Measurements from ENCODE around the gene TAS1R3.

The TAS1R3 gene

GRCh38 chr1:1297802-1298424 is 33.2 kb upstream of the TAS1R3 start:
- TF ChIP-seq CTCF (conservative IDR thresholded peaks at IDR 0.05; ENCODE audit: low read depth, low read length): no peak
- no peak overlapping the region for H3K4me3 ChIP-seq (ENCODE audit: low read length)
- no peak for DNase-seq (ENCODE audit: low read depth)

- no peak overlapping the region for H3K4me3 ChIP-seq (ENCODE audit: low read length)
- no peak for DNase-seq (ENCODE audit: low read depth)
- no peak for TF ChIP-seq CTCF (conservative IDR thresholded peaks at IDR 0.05; ENCODE audit: low read depth, low read length)
These were observed 32.0 kb upstream of the TAS1R3 start for GRCh38 chr1:1298861-1299685.

DNA sequence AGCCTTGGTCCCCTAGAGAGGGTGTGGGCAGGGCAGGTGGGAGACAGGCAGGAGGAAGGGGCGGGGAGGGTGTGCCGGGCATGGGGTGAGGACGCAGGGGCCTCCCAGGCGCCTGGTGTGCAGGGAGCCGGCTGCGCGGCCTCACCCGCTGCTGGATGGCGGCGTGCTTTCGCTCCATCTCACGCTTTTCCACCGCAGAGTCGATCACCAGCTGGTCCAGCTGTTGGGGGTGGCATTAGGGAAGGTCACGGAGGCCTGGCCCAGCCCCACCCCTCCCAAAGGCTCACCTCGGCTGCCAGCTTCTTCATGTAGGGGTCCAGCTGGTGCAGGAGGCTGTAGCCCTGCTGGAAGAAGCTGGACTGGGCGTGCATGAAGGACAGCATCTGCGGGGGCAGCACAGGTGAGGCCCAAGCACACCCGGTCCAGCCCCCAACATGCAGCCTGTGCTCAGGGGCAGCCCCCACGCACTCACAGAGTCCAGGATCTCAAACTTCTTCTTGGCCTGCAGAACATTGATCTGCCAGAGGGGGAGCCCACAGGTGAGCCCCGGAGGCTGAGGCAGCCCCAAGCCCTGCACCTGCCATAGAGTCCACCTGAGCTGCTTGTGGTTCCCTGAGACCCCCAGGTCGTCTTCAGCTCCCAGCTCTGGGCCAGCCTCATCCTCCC is 31.3 kb upstream of the TAS1R3 start:
- peak; percentile 53 for TF ChIP-seq CTCF (conservative IDR thresholded peaks at IDR 0.05; ENCODE audit: low read depth, low read length)
- no peak for DNase-seq (ENCODE audit: low read depth)
- H3K4me3 ChIP-seq (ENCODE audit: low read length): no peak overlapping the region

DNA sequence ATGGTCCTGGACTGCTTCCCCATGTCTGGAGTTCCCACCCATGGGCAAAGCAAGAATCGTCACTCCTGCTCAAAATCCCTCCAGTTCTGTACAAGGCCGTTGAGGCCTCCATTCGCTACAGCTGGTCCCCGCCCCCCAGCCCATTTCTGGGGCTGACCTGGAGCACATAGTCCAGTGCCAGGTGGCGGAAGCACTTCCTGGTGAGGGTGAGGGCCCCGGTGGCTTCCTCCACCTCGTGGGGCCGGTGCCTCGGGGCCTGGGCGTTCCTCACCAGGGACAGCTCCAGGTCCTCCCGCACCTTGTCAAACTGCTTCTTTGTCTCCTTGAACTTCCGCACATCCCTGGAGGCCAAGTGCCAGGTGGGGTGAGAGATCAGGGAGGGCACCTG is 30.7 kb upstream of the TAS1R3 start:
- no peak for TF ChIP-seq CTCF (conservative IDR thresholded peaks at IDR 0.05; ENCODE audit: low read depth, low read length)
- H3K4me3 ChIP-seq (ENCODE audit: low read length): no peak overlapping the region
- no peak for DNase-seq (ENCODE audit: low read depth)

- H3K4me3 ChIP-seq (ENCODE audit: low read length): no peak overlapping the region
- TF ChIP-seq CTCF (conservative IDR thresholded peaks at IDR 0.05; ENCODE audit: low read depth, low read length): peak; percentile 62
- DNase-seq (ENCODE audit: low read depth): no peak
These were observed 29.1 kb upstream of the TAS1R3 start for GRCh38 chr1:1302006-1302430.

DNA sequence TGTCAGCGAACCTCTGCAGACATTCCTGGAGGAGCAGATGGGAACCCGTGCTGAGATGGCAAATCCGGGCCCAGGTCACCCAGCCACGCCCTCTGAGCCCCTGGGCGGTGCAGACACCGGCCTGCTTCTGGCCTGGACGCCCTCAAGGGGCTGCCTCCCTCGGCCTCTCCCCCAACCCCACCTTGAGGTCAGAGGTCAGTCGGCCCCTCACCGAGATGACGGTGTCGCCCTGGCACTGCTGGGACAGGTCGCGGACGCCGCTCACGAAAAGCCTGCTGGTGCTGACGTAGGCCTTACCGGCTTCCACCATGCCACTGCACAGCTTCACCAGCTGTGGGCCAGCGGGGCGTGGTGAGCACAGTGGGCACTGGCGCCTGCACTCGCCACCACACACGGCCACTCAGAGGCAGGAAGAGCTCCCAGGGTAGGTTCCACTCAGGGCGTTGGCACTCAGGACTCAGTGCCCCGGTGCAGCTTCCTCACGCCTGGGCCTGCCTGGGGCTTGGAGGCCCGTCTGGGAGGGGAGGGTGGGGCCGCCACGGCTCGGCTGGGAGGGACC is 28.1 kb upstream of the TAS1R3 start:
- TF ChIP-seq CTCF (conservative IDR thresholded peaks at IDR 0.05; ENCODE audit: low read depth, low read length): no peak
- DNase-seq (ENCODE audit: low read depth): no peak
- no peak overlapping the region for H3K4me3 ChIP-seq (ENCODE audit: low read length)

Measured in retinal pigment epithelial cell (primary cell).